NCI-H524 (cell line): ENCODE data around the gene MYO1B.

Experiments used
- DNase-seq, 2 experiments: peaks; one replicate each; lab custom pipeline; 2025; lab: John Stamatoyannopoulos, UW

The MYO1B gene

DNA sequence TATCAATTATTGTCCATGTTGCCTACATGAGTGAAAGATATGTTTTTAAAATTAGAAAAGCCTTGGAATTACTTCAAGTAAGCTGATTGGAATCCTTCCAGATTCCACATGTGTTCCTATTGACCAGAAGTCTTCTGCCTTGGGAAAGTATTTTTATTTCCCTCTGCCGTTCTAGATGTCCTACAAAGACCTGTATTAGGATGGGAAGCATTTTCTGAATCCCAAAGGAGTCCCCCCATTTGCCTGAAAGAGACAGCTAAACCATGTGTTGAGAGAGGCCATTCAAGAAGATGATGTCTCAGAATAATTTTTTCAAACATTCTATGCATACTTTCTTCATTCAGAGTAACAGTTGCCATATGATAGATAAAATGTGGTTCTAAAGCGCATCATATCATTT is 19.0 kb upstream of the MYO1B start:
- no peak for DNase-seq

DNA sequence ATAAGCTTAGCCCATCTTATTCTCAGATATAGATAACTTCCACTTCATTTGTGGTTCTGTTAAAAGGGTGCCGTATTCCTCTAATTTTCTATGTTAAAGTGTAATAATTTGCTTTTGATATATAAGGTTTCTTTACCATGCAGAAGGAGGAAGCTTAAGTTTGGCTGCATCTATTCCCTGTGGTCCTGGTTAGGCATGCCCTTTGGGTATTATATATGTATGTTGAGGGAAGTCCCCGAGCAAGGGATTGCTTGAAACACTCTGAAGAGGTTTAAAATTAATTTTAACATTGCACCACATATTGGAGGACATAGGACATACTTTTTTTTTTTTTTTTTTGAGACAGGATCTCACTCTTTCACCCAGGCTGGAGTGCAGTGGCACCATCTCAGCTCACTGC is 16.9 kb upstream of the MYO1B start:
- DNase-seq, result no peak

DNA sequence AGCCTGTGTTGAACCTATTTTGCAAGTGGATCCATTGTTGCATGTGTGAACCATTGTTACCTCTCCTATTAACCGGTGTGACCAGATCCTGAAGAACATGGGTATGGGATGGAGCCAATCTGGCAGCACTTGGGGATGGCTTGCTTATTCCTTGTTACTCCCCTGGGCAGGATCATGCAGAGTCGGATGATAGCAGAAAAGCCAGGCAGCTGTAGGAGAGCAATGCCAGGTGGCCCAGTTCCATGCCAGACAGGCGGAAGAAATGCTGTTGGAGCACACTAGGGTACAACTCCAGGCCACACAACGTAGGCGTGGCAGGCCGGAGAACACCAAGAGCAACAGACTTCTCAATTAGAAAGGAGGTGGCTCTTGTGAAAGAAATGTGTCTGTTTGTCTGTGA is 16.3 kb upstream of the MYO1B start:
- DNase-seq, result no peak

DNA sequence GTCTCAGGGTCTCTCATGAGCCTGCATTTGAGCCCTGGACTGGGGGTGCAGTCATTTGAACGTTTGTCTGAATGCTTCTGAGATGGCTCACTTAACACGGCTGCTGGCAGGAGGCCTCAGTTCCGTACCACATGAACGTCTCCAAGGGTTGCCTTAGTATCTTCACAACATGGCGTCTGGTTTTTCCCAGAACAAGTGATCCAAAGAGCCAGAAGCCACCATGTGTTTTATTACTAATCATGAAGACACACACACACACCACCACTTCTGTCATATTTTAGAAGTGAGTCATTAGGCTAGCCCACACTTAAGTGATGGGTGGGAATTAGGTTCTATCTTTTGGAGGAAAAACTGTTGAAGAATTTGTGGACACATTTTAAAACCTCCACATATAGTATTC is 15.0 kb upstream of the MYO1B start:
- no peak for DNase-seq

DNA sequence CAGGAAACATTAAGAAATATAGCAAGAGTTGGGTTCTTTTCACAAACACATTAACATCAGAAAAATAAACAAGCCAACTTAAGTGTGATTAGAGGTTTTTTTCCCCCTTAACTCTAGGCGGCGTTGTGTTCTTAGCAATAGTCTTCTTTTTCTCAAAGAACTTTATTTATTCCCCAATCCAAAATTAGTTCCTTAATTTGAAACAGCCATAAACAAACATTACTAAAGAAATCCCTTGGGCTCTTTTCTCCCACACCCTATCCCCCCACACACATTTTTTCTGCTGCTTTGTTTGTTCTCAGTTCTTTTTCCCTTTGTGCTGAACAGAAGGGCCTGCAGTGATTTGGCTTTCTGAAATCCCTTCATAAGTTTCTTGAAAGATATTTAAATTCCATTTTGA is 13.2 kb upstream of the MYO1B start:
- no peak for DNase-seq

DNA sequence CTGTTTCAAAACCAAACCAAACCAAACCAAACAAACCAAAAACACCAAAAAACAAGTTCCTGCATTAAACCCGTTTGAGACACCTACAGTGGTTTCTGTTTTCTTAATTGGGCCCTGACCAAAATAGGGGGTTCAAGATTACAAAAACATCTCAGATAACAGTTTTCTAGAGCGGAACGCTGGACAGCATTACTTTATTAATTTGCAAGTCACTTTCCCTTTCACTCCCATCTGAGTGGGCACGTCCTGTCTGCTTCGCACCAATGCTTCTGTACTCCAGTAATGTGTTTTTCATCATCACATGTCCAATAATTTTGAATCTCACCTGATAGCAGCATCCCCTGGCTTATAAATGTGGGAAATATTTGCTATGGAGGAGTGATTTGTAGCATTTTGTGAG is 11.7 kb upstream of the MYO1B start:
- DNase-seq, result no peak

DNA sequence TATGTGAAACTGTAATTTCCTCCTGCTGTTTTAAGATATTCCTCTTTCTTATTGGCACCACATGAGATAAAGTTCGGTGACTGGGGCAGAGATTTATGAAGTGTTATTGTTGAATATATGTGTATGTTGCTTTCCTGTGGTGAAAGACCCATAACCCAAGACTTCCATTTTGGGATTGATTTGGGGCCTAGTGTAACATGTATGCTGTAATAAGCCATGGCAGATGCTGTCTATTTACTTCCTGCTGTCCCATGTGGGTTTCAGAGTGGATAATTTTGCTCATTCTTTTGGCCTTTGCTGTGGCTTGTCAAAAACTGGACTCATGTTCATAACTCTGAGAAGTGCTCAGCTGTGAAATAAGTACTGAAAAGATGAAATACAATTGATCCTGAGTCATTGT is 10.8 kb upstream of the MYO1B start:
- DNase-seq, result peak in 1 of 2 experiments; percentile 4

DNA sequence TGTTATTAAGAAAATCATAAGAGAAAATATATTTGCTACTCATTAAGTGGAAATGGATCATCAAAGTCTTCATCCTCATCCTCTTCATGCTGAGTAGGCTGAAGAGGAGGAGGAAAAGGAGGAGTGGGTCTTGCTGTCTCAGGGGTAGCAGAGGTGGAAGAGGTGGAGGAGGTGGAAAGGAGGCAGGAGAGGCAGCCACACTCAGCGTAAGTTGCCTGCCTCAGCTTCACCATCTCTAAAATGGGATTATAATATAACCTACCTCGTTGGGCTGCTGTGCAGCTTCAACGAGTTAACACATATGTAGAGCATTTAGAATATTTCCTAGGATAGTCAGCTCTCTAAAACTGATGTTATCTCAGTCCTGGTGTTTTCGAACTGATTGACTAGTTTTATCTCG is 4.3 kb upstream of the MYO1B start:
- DNase-seq, result no peak

DNA sequence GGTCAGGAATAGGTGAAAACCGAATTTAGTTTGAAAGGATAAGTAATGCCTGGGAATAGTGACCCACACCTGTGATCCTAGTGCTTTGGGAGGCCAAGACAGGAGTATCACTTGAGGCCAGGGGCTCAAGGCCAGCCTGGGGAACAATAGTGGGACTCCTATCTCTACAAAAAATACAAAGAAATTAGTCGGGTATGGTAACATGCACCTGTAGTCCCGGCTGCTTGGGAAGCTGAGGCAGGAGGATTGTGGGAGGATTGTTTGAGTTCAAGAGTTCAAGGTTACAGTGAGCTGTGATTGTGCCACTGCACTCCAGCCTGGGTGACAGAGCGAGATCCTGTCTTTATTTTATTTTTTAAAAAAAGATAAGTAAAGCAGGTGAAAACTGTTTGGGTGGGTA is 3.8 kb upstream of the MYO1B start:
- no peak for DNase-seq

DNA sequence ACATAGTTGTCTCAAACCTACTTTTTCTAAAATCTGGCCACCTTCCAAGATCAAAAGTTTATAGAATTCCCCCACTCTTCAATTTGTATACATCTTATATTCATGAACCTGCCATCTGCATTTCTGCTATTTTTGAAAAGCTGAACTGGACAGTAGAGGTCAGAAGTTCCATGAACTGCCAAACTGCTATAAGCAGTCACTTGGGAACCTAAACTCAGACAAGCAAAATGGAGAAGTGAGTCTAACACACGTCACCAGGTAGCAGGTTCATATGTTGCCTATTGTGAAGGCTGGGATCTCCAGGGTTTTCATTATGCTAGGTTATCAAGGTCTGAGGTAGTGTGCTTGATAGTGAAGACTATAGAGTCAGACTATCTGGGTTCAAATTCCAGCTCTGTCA is 2.0 kb upstream of the MYO1B start:
- no peak for DNase-seq

DNA sequence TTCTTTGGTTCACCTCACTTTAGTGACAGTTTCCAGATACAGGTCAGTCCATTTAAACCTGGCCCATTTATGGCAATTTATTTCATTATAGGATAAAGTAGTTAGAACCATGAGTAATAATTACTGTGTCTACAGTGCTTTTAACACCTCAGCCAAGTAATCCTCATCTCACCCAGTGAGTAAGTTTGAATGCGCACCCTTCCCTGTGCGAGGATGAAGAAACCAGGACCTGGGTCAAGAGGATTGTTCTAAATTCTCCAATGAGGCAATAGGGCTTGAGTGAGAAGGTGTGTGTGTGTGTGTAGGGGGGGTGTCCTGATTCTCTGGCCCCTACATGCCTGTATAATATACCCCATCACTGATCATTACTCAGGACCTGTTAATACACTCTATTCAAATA is 854 bp upstream of the MYO1B start:
- no peak for DNase-seq

DNA sequence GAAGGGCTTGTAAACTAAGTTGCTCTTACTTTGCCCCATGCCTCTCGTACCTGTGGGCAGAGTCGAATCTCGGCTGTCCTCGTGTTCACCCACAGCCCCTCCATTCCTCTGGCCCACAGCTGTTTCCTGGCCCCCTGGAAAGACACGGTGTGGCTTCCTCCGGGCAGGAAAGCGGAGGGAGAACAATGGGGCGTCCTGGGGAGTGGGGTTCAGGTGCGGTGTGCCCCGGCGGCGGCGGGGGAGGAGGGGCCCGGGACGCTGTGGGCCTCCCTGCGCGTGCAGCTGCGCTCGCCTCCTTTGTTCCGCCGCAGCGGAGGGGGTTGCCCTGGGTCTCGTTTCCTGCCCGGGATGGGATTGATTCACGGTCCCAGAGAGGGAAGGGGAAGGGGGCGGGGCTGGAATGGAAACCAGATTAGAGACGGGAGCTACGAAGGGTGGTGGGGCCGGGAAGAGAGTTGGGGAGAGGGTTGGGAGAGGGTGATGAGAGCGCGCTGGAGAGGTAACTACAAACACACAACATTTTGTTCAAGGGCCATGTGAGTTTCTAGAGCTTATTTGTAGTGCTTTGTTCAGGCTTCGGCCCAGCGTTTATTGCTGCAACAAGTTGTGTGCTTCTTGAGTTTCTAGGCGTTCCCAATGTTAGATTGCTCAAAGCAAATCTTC is 796 bp downstream of the MYO1B start:
- peak; percentile 38 to 60 for DNase-seq

DNA sequence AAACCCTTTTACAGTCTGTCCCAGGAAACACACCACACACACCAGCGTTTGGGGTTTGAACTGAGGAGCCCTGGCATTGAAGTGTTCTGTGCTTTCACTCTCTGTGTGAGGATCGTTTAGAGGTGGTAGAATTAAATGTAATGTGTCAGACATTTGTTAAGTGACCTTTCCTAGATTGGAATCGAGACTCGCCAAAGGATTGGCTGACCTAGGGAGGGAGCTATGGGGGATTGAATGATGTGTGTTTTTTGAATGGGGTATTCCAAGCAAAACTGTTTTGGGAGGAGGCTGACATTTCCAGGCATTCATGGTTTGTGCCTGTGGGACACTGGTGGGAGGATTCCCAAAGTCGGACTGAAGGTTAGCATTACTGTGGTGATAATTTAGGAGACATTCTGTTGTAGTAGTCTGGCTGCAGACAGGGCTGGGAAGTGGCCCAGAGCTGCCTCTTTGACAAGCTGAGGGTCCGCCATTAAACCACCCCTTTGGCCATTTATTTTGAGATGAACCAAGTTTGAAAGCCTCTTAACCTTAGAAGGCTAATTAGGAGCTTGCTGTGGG is 1.7 kb downstream of the MYO1B start:
- DNase-seq, result no peak

DNA sequence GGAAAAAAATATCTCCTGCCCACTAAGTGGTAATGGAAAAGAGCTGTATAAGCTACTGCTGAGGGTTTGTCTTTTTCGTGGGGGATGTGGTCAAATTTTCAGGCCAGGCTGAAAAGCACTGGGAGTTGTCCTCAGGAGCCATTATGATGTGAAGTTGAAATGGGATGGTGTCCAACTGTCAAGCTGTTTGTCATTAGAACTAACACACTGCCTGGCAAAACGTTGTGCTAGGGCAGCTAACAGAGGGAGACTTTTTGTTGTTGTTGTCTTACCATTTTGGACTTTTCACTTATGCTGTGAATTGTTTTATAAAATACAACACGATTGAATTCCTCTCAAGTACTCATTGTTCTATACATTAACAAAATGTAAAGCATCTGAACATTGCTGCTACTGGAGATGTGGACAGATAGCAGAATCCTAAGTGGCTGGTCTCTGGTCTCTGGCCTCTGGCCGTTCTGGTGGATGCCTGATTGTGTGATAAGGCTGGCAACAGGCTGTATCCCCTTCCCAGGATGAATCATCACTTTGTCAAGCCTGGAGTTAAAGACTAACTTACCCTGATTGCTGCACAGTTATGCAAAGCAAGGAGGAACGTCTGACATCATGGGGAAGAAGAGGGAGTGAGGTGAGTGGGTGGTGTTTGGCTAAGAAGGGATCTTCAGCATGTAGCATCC is 2.3 kb downstream of the MYO1B start:
- no peak for DNase-seq

DNA sequence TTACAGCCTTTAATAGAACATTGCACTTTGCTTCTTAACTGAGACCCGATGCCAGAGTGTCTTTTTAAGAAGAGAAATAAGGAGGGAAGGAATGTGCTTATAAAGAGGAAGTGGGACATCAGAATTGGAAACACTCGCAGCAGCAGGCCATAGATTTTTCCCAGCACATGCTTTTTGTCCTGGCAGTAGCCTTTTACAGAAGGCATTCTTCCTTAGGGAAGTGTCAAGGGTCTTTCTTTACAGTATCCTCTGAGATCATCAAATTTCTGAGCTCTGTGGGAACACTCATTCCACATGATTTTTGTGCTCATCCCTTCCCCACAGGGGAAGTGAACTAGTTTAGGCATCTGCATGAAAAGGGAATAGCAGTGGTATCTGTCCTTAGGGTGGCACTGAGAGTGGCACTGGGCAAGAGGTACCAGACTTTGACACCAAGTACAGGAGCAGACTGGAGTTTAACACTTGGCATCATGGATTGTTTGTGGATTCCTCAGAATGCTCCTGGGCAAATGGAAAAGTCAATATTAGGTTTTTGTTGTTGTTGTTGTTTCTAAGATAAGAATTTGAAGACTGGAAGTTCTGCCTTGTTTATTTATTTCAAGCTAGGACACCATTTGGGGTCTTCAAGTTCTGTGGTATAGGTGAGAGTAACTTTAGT is 4.1 kb downstream of the MYO1B start:
- no peak for DNase-seq

DNA sequence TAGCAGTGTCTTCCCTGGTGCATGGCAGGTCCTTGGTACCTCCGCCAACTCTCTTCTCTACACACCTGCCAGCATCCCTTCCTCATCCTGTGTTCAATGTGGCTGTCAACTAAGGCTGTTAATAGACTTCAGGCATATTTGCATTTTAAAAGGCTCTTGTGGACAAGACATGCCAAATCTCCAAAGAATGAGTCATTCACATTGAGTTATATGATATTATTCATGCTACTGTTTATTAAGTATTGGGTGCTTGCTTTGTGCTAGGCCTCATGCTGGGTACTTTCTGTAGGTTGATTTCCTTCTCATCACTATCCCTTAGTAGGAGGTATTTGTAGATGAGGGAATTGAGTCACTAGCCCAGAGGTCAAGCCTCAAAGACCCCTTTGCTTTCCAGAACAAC is 5.2 kb downstream of the MYO1B start:
- no peak for DNase-seq

DNA sequence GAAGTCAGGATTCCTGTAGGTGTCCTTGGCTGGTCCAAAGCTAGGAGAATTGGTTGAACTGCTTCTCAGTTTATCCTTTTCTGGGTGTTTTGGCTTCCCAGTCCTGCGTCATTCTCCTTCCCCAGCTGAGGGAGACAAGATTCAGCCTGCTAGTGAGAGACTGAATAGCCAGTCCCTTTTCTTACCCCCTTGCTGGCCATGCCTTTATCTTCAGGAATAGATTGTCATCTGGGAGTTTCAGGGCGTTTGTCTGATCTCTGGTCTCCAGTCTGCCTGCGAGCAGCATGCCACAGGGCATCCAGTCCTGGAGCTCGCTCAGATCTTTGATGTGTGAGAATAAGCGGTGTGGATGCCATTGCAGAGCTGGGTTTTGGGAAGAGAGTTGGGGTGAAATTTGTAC is 5.8 kb downstream of the MYO1B start:
- DNase-seq, result no peak

DNA sequence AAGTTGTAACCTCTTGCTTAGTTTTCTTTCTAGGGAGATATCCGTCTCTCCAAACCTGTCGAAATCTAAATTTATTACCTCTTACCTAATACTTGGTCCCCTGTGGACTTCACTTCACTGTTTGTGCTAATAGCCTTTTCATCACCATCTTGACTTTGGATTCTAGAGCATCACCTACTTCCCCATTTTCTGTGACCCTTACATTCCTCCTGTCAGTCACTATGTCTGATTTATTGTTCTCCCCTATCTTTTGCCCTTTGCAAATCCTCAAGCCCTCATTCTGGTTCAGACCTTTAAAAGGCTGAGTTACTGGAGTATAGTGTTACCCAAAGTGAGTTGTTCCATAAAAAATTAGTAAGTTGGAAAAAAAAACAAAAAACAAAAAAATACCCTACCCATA is 7.5 kb downstream of the MYO1B start:
- no peak for DNase-seq

DNA sequence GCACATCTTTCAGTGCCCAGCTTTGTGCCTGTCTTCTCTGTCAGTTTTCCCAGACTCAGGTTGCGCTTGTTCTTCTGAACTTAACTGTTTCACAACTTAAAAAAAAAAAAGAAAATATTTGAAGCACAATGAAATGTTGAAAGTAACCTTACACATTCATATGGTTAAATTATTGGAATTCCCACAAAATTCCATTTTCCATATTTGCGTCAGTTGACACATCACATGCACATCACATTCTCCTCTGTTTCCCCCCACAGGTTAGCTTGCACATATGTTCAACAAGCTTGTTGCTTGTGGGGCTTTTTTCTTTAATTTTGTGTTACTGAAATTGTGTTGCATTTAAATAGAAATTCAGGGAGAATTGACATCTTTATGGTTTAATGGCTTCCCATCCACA is 8.3 kb downstream of the MYO1B start:
- DNase-seq, result no peak

DNA sequence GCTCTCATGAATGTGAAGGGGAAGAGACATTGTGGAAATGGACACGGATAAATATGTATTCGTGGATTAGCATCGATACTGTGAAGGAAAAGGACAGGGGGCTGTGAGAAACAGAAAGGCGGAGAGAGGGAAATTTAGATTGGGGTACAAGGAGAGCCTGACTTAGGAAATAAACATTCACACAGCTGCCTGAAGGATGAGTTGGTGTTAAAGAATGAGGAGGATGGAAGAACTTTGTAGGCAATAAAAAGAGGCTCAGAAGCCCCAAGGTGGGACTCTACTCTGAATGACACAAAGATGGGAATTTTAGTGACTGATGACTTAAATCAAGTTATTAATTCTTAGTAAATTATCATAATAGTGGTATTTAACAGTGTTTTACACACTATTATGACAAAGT is 10.1 kb downstream of the MYO1B start:
- no peak for DNase-seq

DNA sequence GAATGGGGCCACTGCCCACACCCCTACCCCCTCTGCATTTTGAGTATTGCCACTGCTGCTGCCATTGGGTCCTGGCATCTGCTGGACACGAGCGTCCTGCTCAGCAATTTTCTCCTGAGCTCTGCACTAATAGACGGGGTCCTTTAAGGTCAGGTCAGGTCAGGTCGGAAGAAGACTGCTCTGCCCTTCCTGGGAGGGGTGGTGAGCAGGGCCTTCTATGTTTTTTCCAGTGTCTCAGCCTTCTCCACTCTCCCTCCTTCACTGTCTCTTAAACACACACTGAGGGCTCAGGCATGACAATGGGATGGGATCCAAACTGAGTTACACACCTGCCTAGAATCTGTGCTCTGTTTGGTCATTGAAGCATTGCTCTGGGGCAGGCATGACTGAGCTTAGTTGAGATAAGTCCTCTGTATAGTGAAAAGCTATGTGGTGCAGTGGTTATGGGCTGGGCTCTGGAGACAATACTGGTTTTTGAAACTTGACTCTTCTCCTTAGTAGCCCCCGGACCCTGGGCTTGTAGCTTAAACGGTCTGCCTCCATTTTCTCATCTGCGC is 10.6 kb downstream of the MYO1B start:
- no peak for DNase-seq

DNA sequence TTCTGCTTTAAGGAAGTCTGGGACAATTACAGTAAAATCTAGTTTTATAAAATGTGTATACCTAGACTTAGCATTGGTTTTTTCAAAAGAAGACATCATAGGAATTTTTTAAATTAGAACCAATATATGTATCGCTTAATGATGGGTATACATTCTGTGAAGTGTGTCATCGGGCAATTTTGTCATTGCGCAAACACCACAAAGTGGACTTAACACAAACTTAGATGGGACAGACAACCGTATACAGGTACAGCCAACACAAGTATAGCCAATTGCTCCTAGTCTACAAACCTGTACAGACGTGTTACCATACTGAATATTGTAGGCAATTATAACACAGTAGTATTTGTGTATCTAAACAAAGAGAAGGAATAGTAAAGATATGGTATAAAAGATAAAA is 12.7 kb downstream of the MYO1B start:
- no peak for DNase-seq

DNA sequence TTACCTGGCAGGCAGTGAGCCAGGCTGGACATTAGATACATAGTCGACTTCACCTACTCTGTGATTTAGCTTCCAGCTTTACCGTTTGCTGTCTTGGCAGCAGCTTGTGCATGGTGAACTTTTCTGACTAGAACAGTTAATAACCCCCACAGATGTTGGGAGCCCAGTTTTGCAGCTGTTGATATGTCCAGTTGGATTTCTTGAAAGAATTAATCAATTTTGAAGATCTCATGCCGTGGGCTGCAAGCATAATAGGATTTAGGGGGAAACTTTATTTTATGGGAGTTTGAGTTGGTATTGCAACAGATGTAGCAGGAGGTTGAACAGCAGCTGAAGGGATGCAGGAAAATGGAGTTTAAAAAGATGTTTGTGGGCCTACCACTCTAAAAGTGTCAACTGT is 13.8 kb downstream of the MYO1B start:
- DNase-seq, result peak in 1 of 2 experiments; percentile 35
